GM23338 (cell line): ENCODE data around the gene PPP6R3. TPM values are rescaled to one million over a fixed set of nuclear protein-coding genes. Genes with fewer than 3 reads are reported as not detected.

Experiments
- ATAC-seq: fragments of 200-7000 bp; cut with Tn5 transposase; 3 replicates; pipeline ENCODE4 v1.9.1; 2020
- DNase-seq: peaks from one replicate; pipeline ENCODE4 v3.0.0-alpha.2; 2015; ENCODE audit warnings: low spot score
- H2AFZ ChIP-seq: fragments of 200-600 bp; sonication (generic); 2 replicates; pipeline ENCODE4 v1.8.0; 2016; ENCODE audit warnings: antibody characterized with exemption, mild to moderate bottlenecking, moderate library complexity
- H3F3A ChIP-seq: fragments of 200-600 bp; sonication (generic); replicated peaks from 2 replicates; pipeline ENCODE4 v1.8.0; 2017; ENCODE audit warnings: antibody characterized with exemption, mixed run types, low read depth
- H3K27ac ChIP-seq: fragments of 200-600 bp; sonication (generic); 2 replicates; pipeline ENCODE4 v1.6.1; 2016; ENCODE audit warnings: low read depth
- H3K27me3 ChIP-seq: fragments of 200-600 bp; sonication (generic); 2 replicates; pipeline ENCODE4 v1.8.0; 2016; ENCODE audit warnings: mild to moderate bottlenecking, mixed run types, moderate library complexity; ENCODE audit not compliant: insufficient read depth
- H3K36me3 ChIP-seq: fragments of 200-600 bp; sonication (generic); 2 replicates; pipeline ENCODE4 v1.8.0; 2016; ENCODE audit warnings: mild to moderate bottlenecking; ENCODE audit not compliant: insufficient read depth
- H3K4me1 ChIP-seq: fragments of 200-600 bp; sonication (generic); 2 replicates; pipeline ENCODE4 v1.8.0; 2016; ENCODE audit warnings: mild to moderate bottlenecking, moderate library complexity; ENCODE audit not compliant: insufficient read depth
- H3K4me2 ChIP-seq: fragments of 200-600 bp; sonication (generic); 2 replicates; pipeline ENCODE4 v1.7.1; 2017; ENCODE audit warnings: mixed run types
- H3K4me3 ChIP-seq: fragments of 200-600 bp; sonication (generic); 2 replicates; pipeline ENCODE4 v1.6.1; 2016; ENCODE audit warnings: mixed run types
- H3K79me2 ChIP-seq: fragments of 200-600 bp; sonication (generic); replicated peaks from 2 replicates; pipeline ENCODE4 v1.8.0; 2017; ENCODE audit warnings: mild to moderate bottlenecking; ENCODE audit not compliant: insufficient read depth
- H3K9me2 ChIP-seq: fragments of 200-600 bp; sonication (generic); 2 replicates; pipeline ENCODE4 v1.8.0; 2017; ENCODE audit not compliant: insufficient read depth
- H4K20me1 ChIP-seq: fragments of 200-600 bp; sonication (generic); replicated peaks from 2 replicates; pipeline ENCODE4 v1.8.0; 2017; ENCODE audit warnings: mild to moderate bottlenecking; ENCODE audit not compliant: insufficient read depth
- H3K27ac Mint-ChIP-seq: 2 replicates; pipeline ENCODE4 v1.8.0; 2020; ENCODE audit warnings: inconsistent platforms, mild to moderate bottlenecking, moderate library complexity, mixed read lengths
- H3K27me3 Mint-ChIP-seq: 3 replicates; pipeline ENCODE4 v1.8.0; 2022; ENCODE audit warnings: low read depth, mild to moderate bottlenecking, moderate library complexity, mixed read lengths, inconsistent platforms; ENCODE audit not compliant: insufficient read depth, poor library complexity
- H3K36me3 Mint-ChIP-seq: 3 replicates; pipeline ENCODE4 v1.8.0; 2021; ENCODE audit warnings: low read depth, mild to moderate bottlenecking, inconsistent platforms, moderate library complexity, mixed read lengths
- H3K4me1 Mint-ChIP-seq: 3 replicates; pipeline ENCODE4 v1.8.0; 2020; ENCODE audit warnings: mild to moderate bottlenecking, inconsistent platforms, mixed read lengths
- H3K4me3 Mint-ChIP-seq: 3 replicates; pipeline ENCODE4 v1.8.0; 2021; ENCODE audit warnings: moderate library complexity, mild to moderate bottlenecking, inconsistent platforms, mixed read lengths
- H3K9me3 Mint-ChIP-seq: 3 replicates; pipeline ENCODE4 v1.8.0; 2020; ENCODE audit warnings: moderate library complexity, mild to moderate bottlenecking, inconsistent platforms, mixed read lengths
- CREB1 ChIP-seq: fragments of 250-450 bp; sonication (Bioruptor Pico); IDR thresholded peaks from 2 replicates; pipeline ENCODE4 v1.5.0; 2020; ENCODE audit warnings: low read depth, mild to moderate bottlenecking, moderate library complexity
- ETS1 ChIP-seq: IDR thresholded peaks from 2 replicates; pipeline ENCODE4 v1.6.1; 2016; ENCODE audit warnings: antibody characterized with exemption
- EZH2 ChIP-seq: fragments of 200-600 bp; sonication (generic); IDR thresholded peaks from one replicate; pipeline ENCODE4 v1.8.0; 2017; ENCODE audit warnings: antibody characterized with exemption, mild to moderate bottlenecking, low read depth; ENCODE audit not compliant: unreplicated experiment
- EZH2phosphoT487 ChIP-seq: fragments of 200-600 bp; sonication (generic); IDR thresholded peaks from one replicate; pipeline ENCODE4 v1.8.1; 2018; ENCODE audit warnings: antibody characterized with exemption; ENCODE audit not compliant: unreplicated experiment
- JUNB ChIP-seq: IDR thresholded peaks from one replicate; pipeline ENCODE4 v1.6.1; 2016; ENCODE audit warnings: antibody characterized with exemption; ENCODE audit not compliant: unreplicated experiment
- NANOG ChIP-seq: IDR thresholded peaks from 2 replicates; pipeline ENCODE4 v1.6.1; 2016; ENCODE audit warnings: antibody characterized with exemption, borderline replicate concordance
- POLR2AphosphoS5 ChIP-seq: IDR thresholded peaks from 2 replicates; pipeline ENCODE4 v1.6.1; 2016; ENCODE audit warnings: antibody characterized with exemption, low read depth
- REST ChIP-seq: IDR thresholded peaks from one replicate; pipeline ENCODE4 v1.6.1; 2018; ENCODE audit warnings: antibody characterized with exemption; ENCODE audit not compliant: unreplicated experiment
- STAT1 ChIP-seq: IDR thresholded peaks from one replicate; pipeline ENCODE4 v1.6.1; 2016; ENCODE audit warnings: antibody characterized with exemption; ENCODE audit not compliant: unreplicated experiment
- ZNF114 ChIP-seq: fragments of 250-450 bp; sonication (Bioruptor Pico); IDR thresholded peaks from 2 replicates; pipeline ENCODE4 v1.5.0; 2020; ENCODE audit warnings: mild to moderate bottlenecking, moderate library complexity
- ZNF331 ChIP-seq: fragments of 250-450 bp; sonication (Bioruptor Pico); IDR thresholded peaks from 2 replicates; pipeline ENCODE4 v1.5.0; 2020; ENCODE audit warnings: low read depth, mild to moderate bottlenecking, moderate library complexity
- ZNF462 ChIP-seq: fragments of 250-450 bp; sonication (Bioruptor Pico); IDR thresholded peaks from 2 replicates; pipeline ENCODE4 v1.5.0; 2020; ENCODE audit warnings: mild to moderate bottlenecking, moderate library complexity
- polyA plus RNA-seq: library from polyadenylated mRNA; unstranded; fragments of >200 nt; fragmentation: Nextera tagmentation; extraction: Ambion mirVana; gene quantifications from 2 replicates; pipeline ENCODE4 v1.2.1, GENCODE V29; 2016
- total RNA-seq: library from RNA; depleted of rRNA; stranded (reverse); fragments of >200 nt; shearing (Covaris generic); gene quantifications from 2 replicates; pipeline ENCODE4 v1.2.3, GENCODE V29; 2014
- TF ChIP-seq, protein P1 (sequence below), 2 experiments: fragments of 200-600 bp in 1 of 2; sonication (generic) in 1 of 2; conservative IDR thresholded peaks; 2 replicates each; pipeline versions ENCODE4 v1.5.1 to v1.6.1; 2016 to 2017; ENCODE audit warnings: antibody characterized with exemption in 2 of 2, low read depth in 2 of 2, mild to moderate bottlenecking in 2 of 2, moderate library complexity in 1 of 2

Gene PPP6R3
- total and polyA plus RNA-seq, 2 experiments from 2014 or later: 170 to 268 TPM

GRCh38 chr11:68533945-68534344 lies 73.4 kb downstream of the PPP6R3 start:
- H4K20me1 ChIP-seq: peaks cover 63% of the 10 kb centered on the region
- no peak for TF ChIP-seq ETS1
- TF ChIP-seq, protein P1, sequence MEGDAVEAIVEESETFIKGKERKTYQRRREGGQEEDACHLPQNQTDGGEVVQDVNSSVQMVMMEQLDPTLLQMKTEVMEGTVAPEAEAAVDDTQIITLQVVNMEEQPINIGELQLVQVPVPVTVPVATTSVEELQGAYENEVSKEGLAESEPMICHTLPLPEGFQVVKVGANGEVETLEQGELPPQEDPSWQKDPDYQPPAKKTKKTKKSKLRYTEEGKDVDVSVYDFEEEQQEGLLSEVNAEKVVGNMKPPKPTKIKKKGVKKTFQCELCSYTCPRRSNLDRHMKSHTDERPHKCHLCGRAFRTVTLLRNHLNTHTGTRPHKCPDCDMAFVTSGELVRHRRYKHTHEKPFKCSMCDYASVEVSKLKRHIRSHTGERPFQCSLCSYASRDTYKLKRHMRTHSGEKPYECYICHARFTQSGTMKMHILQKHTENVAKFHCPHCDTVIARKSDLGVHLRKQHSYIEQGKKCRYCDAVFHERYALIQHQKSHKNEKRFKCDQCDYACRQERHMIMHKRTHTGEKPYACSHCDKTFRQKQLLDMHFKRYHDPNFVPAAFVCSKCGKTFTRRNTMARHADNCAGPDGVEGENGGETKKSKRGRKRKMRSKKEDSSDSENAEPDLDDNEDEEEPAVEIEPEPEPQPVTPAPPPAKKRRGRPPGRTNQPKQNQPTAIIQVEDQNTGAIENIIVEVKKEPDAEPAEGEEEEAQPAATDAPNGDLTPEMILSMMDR (conservative IDR thresholded peaks at IDR 0.05; ENCODE audit: low read depth in 2 of 2): no peak
- no peak for TF ChIP-seq REST
- no peak for TF ChIP-seq EZH2phosphoT487
- no peak for TF ChIP-seq POLR2AphosphoS5
- TF ChIP-seq NANOG: no peak
- TF ChIP-seq JUNB: no peak
- no peak for TF ChIP-seq CREB1 (CRISPR knock-in tag)
- no peak for TF ChIP-seq STAT1
- TF ChIP-seq ZNF331 (CRISPR knock-in tag): no peak
- TF ChIP-seq EZH2: no peak
- TF ChIP-seq ZNF462: no peak
- no peak for TF ChIP-seq ZNF114 (CRISPR knock-in tag)
- H3K36me3 ChIP-seq: peaks cover 4% of the 10 kb centered on the region; the same call in 1 of the 2 replicates
- H3K4me1 ChIP-seq: peaks cover 52% of the 10 kb centered on the region
- DNase-seq (no peak), ATAC-seq (peak; percentile 33)
- H3F3A ChIP-seq: no peaks in the 10 kb centered on the region
- Mint-ChIP-seq H3K36me3 (peaks cover 17% of the 10 kb centered on the region), H3K4me3 (no peak overlapping the region), H3K27me3 (no peaks in the 10 kb centered on the region), H3K4me1 (peaks cover 68% of the 10 kb centered on the region), H3K27ac (no peak overlapping the region; the same call in 1 of the 2 replicates), H3K9me3 (no peaks in the 10 kb centered on the region)
- no peak overlapping the region for H3K4me3 ChIP-seq
- H3K27ac ChIP-seq: no peak overlapping the region
- no peaks in the 10 kb centered on the region for H3K27me3 ChIP-seq
- no peaks in the 10 kb centered on the region for H3K9me2 ChIP-seq
- H2AFZ ChIP-seq: no peak overlapping the region
- H3K4me2 ChIP-seq: 0 out of 2 replicates have a peak overlapping the region, but pooled peaks have one; percentile 7
- peaks cover 100% of the 10 kb centered on the region for H3K79me2 ChIP-seq
